Vagina (tissue), 2 donors: ENCODE results near the gene ACP3.

Experiments
- CTCF ChIP-seq, 3 experiments: fragments of 450-650 bp in 2 of 3; fragments of 200-600 bp in 1 of 3; sonication (generic) in 1 of 3; IDR thresholded peaks; one replicate each; pipeline ENCODE4 v1.5.1; 2017 to 2019; ENCODE audit warnings: antibody characterized with exemption in 3 of 3, mild to moderate bottlenecking in 2 of 3, moderate library complexity in 2 of 3
- POLR2AphosphoS5 ChIP-seq, 2 donors: sonication (generic); formaldehyde crosslinking; IDR thresholded peaks; one replicate each; pipeline ENCODE4 v1.9.0; 2017; ENCODE audit warnings: antibody characterized with exemption in 2 of 2, mild to moderate bottlenecking in 2 of 2, low read depth in 1 of 2; ENCODE audit not compliant: insufficient read depth in 1 of 2

- TF ChIP-seq POLR2AphosphoS5 (IDR thresholded peaks at IDR 0.05; ENCODE audit: insufficient read depth in 1 of 2, low read depth in 1 of 2) (no peak), CTCF (IDR thresholded peaks at IDR 0.05) (no peak)
Measured at GRCh38 chr3:132321304-132321703, 4.1 kb downstream of the ACP3 start.
